Measurements from ENCODE around the gene TCAIM.

TCAIM gene

GRCh38 chr3:44338010-44338827, at the start of gene TCAIM:
TSS of gene TCAIM (plus strand) at chr3:44338766. CDS start at chr3:44354783, 16,017 bp downstream.
- peak; percentile 75 to 99 (median 93) for DNase-seq

GRCh38 chr3:44289882-44290462, 48.6 kb upstream of the TCAIM start:
- DNase-seq = no peak

GRCh38 chr3:44292276-44292675, 46.3 kb upstream of the TCAIM start:
- no peak for DNase-seq

- no peak for DNase-seq
Measured at GRCh38 chr3:44292947-44293346, 45.6 kb upstream of the TCAIM start.

- DNase-seq = no peak
Measured at GRCh38 chr3:44297255-44297654, 41.3 kb upstream of the TCAIM start.

GRCh38 chr3:44301746-44302145, 36.8 kb upstream of the TCAIM start:
- no peak for DNase-seq

GRCh38 chr3:44309500-44309899, 29.1 kb upstream of the TCAIM start:
- DNase-seq = no peak

GRCh38 chr3:44318891-44319311, 19.7 kb upstream of the TCAIM start:
- no peak for DNase-seq

- DNase-seq = no peak
Measured at GRCh38 chr3:44321335-44321734, 17.2 kb upstream of the TCAIM start.

- DNase-seq = peak in 30 of 51 donors; percentile 1 to 65 (median 20)
Measured at GRCh38 chr3:44323341-44323955, 15.1 kb upstream of the TCAIM start.

- DNase-seq = no peak
Measured at GRCh38 chr3:44324584-44324983, 14.0 kb upstream of the TCAIM start.

- DNase-seq = no peak
Measured at GRCh38 chr3:44326019-44326418, 12.5 kb upstream of the TCAIM start.

GRCh38 chr3:44326515-44326914, 12.1 kb upstream of the TCAIM start:
- DNase-seq = no peak

- DNase-seq = no peak
Measured at GRCh38 chr3:44329946-44330345, 8.6 kb upstream of the TCAIM start.

GRCh38 chr3:44330444-44330843, 8.1 kb upstream of the TCAIM start:
- no peak for DNase-seq

- DNase-seq = no peak
Measured at GRCh38 chr3:44334326-44334725, 4.2 kb upstream of the TCAIM start.

- DNase-seq = peak in 1 of 51 donors; percentile 51
Measured at GRCh38 chr3:44337248-44337785, 1.2 kb upstream of the TCAIM start.

GRCh38 chr3:44338828-44339127, 212 bp downstream of the TCAIM start:
- no peak for DNase-seq

GRCh38 chr3:44339181-44340057, 853 bp downstream of the TCAIM start:
- DNase-seq = no peak

- DNase-seq = no peak
Measured at GRCh38 chr3:44340058-44340395, 1.5 kb downstream of the TCAIM start.

GRCh38 chr3:44342176-44342790, 3.7 kb downstream of the TCAIM start:
- no peak for DNase-seq

Data from hypothalamus (tissue), 51 donors.